ENCODE data around the gene KIAA1671.
A peak's percentile ranks its signal among the peaks of the same experiment; 100 is the strongest.

Gene KIAA1671

DNA sequence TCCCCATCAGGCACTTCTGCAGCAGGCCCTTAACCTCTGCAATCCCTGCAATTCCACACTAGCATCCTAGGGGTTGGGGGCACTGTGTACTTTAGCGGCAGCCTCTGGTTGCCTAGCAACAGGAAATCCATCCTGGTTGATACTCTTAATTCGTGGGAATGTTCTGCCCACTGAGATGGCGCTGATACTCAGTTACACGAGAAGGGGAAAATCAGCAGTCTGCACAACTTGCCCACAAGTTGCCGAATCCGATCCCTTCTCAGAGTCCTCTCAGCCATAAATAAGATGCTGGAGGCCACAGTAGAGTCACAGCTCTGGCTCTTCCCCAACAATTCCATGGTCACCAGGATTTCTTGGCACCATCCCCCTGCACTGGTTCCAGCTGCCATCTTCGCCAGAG lies 189.6 kb downstream of the KIAA1671 start:
- ChIA-PET CTCF (no interaction called here), POLR2A (ENCODE audit: low non-redundant PET) (no interaction called here)
- H3K27ac ChIP-seq, result peak overlapping the region; percentile 42
- TF ChIP-seq CTCF (conservative IDR thresholded peaks at IDR 0.05; ENCODE audit: low read depth), result no peak
- DNase-seq (ENCODE audit: low spot score), result no peak

GRCh38 chr22:25143156-25144076 lies 190.9 kb downstream of the KIAA1671 start:
- H3K27ac ChIP-seq, result peak overlapping the region; percentile 42
- no peak for TF ChIP-seq CTCF (conservative IDR thresholded peaks at IDR 0.05; ENCODE audit: low read depth)
- DNase-seq (ENCODE audit: low spot score), result no peak
- ChIA-PET POLR2A (ENCODE audit: low non-redundant PET) (no interaction called here), CTCF (no interaction called here)

- DNase-seq (ENCODE audit: low spot score), result no peak
- no peak for TF ChIP-seq CTCF (conservative IDR thresholded peaks at IDR 0.05; ENCODE audit: low read depth)
- POLR2A ChIA-PET (ENCODE audit: low non-redundant PET), result no interaction called here
- CTCF ChIA-PET, result no interaction called here
- peak overlapping the region; percentile 48; the same call in 1 of the 2 replicates for H3K27ac ChIP-seq
These were observed 192.0 kb downstream of the KIAA1671 start for GRCh38 chr22:25144522-25144921.

GRCh38 chr22:25146307-25146706 lies 193.8 kb downstream of the KIAA1671 start:
- no peak overlapping the region for H3K27ac ChIP-seq
- DNase-seq (ENCODE audit: low spot score), result no peak
- TF ChIP-seq CTCF (conservative IDR thresholded peaks at IDR 0.05; ENCODE audit: low read depth), result no peak
- CTCF ChIA-PET, result interaction anchor here (0.6 kb wide), 1 partner anchor 35 kb away, joined by 3 read pairs; no protein-coding TSS in a partner anchor
- POLR2A ChIA-PET (ENCODE audit: low non-redundant PET), result no interaction called here

DNA sequence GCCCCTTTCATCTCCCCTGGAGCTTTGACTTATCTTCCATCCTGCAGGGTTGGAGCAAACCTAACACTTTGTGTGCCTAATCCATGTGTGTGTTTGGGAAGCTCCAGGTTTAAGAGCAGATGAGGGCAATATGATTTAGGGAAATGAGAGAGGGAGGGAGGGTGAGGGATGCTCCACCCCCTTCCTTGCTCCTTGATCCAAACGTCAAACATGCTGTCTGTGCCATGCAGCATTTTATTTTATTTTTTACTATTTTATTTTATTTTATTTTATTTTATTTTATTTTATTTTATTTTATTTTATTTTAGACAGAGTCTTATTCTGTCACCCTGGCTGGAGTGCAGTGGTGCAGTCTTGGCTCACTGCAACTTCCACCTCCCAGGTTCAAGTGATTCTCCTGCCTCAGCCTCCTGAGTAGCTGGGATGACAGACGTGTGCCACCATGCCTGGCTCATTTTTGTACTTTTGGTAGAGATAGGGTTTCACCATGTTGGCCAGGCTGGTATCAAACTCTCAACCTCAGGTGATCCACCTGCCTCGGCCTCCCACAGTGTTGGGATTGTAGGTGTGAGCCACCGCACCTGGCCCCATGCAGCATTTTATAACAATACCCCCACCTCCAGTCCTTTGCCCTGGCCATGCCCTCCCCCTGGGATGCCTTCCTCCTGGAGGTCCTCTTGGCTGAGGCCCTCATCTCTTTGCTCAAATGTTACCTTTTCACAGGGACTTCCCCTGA lies 194.6 kb downstream of the KIAA1671 start:
- DNase-seq (ENCODE audit: low spot score), result no peak
- no peak for TF ChIP-seq CTCF (conservative IDR thresholded peaks at IDR 0.05; ENCODE audit: low read depth)
- POLR2A ChIA-PET (ENCODE audit: low non-redundant PET), result no interaction called here
- peak overlapping the region; percentile 82 for H3K27ac ChIP-seq
- CTCF ChIA-PET, result interaction anchor here (0.6 kb wide), 1 partner anchor 36 kb away, joined by 3 read pairs; no protein-coding TSS in a partner anchor

DNA sequence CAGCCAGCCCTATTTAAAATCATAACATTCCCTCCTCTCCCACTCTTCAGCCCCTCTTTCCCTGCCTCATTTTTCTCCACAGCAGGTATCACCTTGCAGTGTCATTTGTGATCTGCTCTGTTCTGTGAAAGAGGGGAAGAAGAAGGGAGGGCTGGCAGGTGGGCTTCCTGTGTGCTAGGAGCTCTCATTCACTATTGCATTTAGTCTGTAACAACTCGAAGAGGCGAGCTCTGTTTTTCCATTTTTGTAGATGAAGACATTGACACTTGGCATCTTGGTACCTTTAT lies 195.1 kb downstream of the KIAA1671 start:
- POLR2A ChIA-PET (ENCODE audit: low non-redundant PET), result no interaction called here
- no peak for TF ChIP-seq CTCF (conservative IDR thresholded peaks at IDR 0.05; ENCODE audit: low read depth)
- no peak for DNase-seq (ENCODE audit: low spot score)
- H3K27ac ChIP-seq, result peak overlapping the region; percentile 82
- CTCF ChIA-PET, result no interaction called here
